ENCODE data around the gene HS1BP3. TPM values are rescaled to one million over a fixed set of nuclear protein-coding genes. Genes with fewer than 3 reads are reported as not detected.
A peak's percentile ranks its signal among the peaks of the same experiment; 100 is the strongest.

HS1BP3 gene
- 12.5 TPM for polyA plus RNA-seq (2013)

GRCh38 chr2:20650877-20651730 is at the start of gene HS1BP3:
Gene HS1BP3 (minus strand): TSS chr2:20651098. CDS start chr2:20651063, 35 bp downstream.
- Histone ChIP-seq H3K9me3 (ENCODE audit: control extremely low read depth in 1 of 5, control insufficient read depth in 4 of 5, insufficient read depth in 2 of 5, low read depth in 1 of 5, low read length in 4 of 5) (no peaks in the 10 kb centered on the region), H3K4me1 (ENCODE audit: control extremely low read depth in 1 of 4, control insufficient read depth in 4 of 4, insufficient read depth in 4 of 4, low read length in 3 of 4) (peaks cover 2 to 29% (median 19%) of the 10 kb centered on the region in 4 experiments), H3K27ac (ENCODE audit: insufficient read depth in 1 of 2, low read depth in 1 of 2, low read length in 2 of 2, poor library complexity in 1 of 2, severe bottlenecking in 2 of 2) (peak within 1 kb of the TSS; percentile 64 to 88), H3K4me3 (ENCODE audit: control insufficient read depth in 1 of 7, extremely low read depth in 1 of 7, insufficient read depth in 4 of 7, low read depth in 2 of 7, low read length in 6 of 7) (peak within 1 kb of the TSS; percentile 74 to 89 (median 81)), H3K36me3 (ENCODE audit: control insufficient read depth in 4 of 4, insufficient read depth in 4 of 4, low read length in 3 of 4) (peaks cover 0 to 7% (median 0%) of the 10 kb centered on the region in 4 experiments), H3K27me3 (replicated peaks in 2 of 5; ENCODE audit: control insufficient read depth in 4 of 5, insufficient read depth in 5 of 5, low read length in 4 of 5) (no peaks in the 10 kb centered on the region)
- CTCF ChIA-PET: interaction anchor here (0.6 to 4.4 kb wide), 20 partner anchors 10 to 333 kb away, joined by 3 to 48 read pairs (median 4); partner anchors contain the start of genes GDF7 and RHOB
- DNase-seq: peak; percentile 83 to 91 (median 91)
- under 1% methylated on average over 51 of the region's 72 CpGs for WGBS (ENCODE audit: insufficient coverage)
- POLR2A ChIA-PET: interaction anchor here (0.7 to 0.8 kb wide), 2 partner anchors 325 to 599 kb away, joined by 4 read pairs; no protein-coding TSS in a partner anchor

GRCh38 chr2:20698916-20699613 is 48.2 kb upstream of the HS1BP3 start:
- CTCF ChIA-PET: interaction anchor here (0.7 to 4.0 kb wide), 4 partner anchors 10 to 57 kb away, joined by 3 to 21 read pairs (median 3); no protein-coding TSS in a partner anchor
- POLR2A ChIA-PET: no interaction called here
- Histone ChIP-seq H3K4me3 (ENCODE audit: control insufficient read depth in 1 of 7, extremely low read depth in 1 of 7, insufficient read depth in 4 of 7, low read depth in 2 of 7, low read length in 6 of 7) (peak overlapping the region in 6 of 7 experiments; percentile 12 to 70 (median 32)), H3K4me1 (ENCODE audit: control extremely low read depth in 1 of 4, control insufficient read depth in 4 of 4, insufficient read depth in 4 of 4, low read length in 3 of 4) (peaks cover 13 to 28% (median 14%) of the 10 kb centered on the region in 4 experiments), H3K27ac (ENCODE audit: insufficient read depth in 1 of 2, low read depth in 1 of 2, low read length in 2 of 2, poor library complexity in 1 of 2, severe bottlenecking in 2 of 2) (peak overlapping the region; percentile 60 to 72), H3K27me3 (replicated peaks in 2 of 5; ENCODE audit: control insufficient read depth in 4 of 5, insufficient read depth in 5 of 5, low read length in 4 of 5) (no peaks in the 10 kb centered on the region), H3K9me3 (ENCODE audit: control extremely low read depth in 1 of 5, control insufficient read depth in 4 of 5, insufficient read depth in 2 of 5, low read depth in 1 of 5, low read length in 4 of 5) (no peaks in the 10 kb centered on the region), H3K36me3 (ENCODE audit: control insufficient read depth in 4 of 4, insufficient read depth in 4 of 4, low read length in 3 of 4) (peaks cover 0 to 23% (median 4%) of the 10 kb centered on the region in 4 experiments)
- no CpG with 5 or more reads among the region's 4 CpGs for WGBS (ENCODE audit: insufficient coverage)
- peak in 2 of 3 donors; percentile 35 to 52 for DNase-seq

GRCh38 chr2:20697322-20697934 is 46.5 kb upstream of the HS1BP3 start:
- Histone ChIP-seq H3K36me3 (ENCODE audit: control insufficient read depth in 4 of 4, insufficient read depth in 4 of 4, low read length in 3 of 4) (peaks cover 0 to 32% (median 5%) of the 10 kb centered on the region in 4 experiments), H3K27me3 (replicated peaks in 2 of 5; ENCODE audit: control insufficient read depth in 4 of 5, insufficient read depth in 5 of 5, low read length in 4 of 5) (no peaks in the 10 kb centered on the region), H3K9me3 (ENCODE audit: control extremely low read depth in 1 of 5, control insufficient read depth in 4 of 5, insufficient read depth in 2 of 5, low read depth in 1 of 5, low read length in 4 of 5) (no peaks in the 10 kb centered on the region), H3K4me1 (ENCODE audit: control extremely low read depth in 1 of 4, control insufficient read depth in 4 of 4, insufficient read depth in 4 of 4, low read length in 3 of 4) (peaks cover 13 to 37% (median 14%) of the 10 kb centered on the region in 4 experiments), H3K4me3 (ENCODE audit: control insufficient read depth in 1 of 7, extremely low read depth in 1 of 7, insufficient read depth in 4 of 7, low read depth in 2 of 7, low read length in 6 of 7) (no peak overlapping the region), H3K27ac (ENCODE audit: insufficient read depth in 1 of 2, low read depth in 1 of 2, low read length in 2 of 2, poor library complexity in 1 of 2, severe bottlenecking in 2 of 2) (no peak overlapping the region)
- CTCF ChIA-PET: interaction anchor here (0.6 to 4.0 kb wide), 4 partner anchors 8 to 55 kb away, joined by 3 to 21 read pairs (median 3); no protein-coding TSS in a partner anchor
- DNase-seq: no peak
- WGBS (ENCODE audit: insufficient coverage): no CpG with 5 or more reads among the region's 2 CpGs
- POLR2A ChIA-PET: no interaction called here

- Histone ChIP-seq H3K36me3 (ENCODE audit: control insufficient read depth in 4 of 4, insufficient read depth in 4 of 4, low read length in 3 of 4) (peaks cover 0 to 32% (median 5%) of the 10 kb centered on the region in 4 experiments), H3K27ac (ENCODE audit: insufficient read depth in 1 of 2, low read depth in 1 of 2, low read length in 2 of 2, poor library complexity in 1 of 2, severe bottlenecking in 2 of 2) (no peak overlapping the region), H3K9me3 (ENCODE audit: control extremely low read depth in 1 of 5, control insufficient read depth in 4 of 5, insufficient read depth in 2 of 5, low read depth in 1 of 5, low read length in 4 of 5) (no peaks in the 10 kb centered on the region), H3K4me1 (ENCODE audit: control extremely low read depth in 1 of 4, control insufficient read depth in 4 of 4, insufficient read depth in 4 of 4, low read length in 3 of 4) (peaks cover 13 to 35% (median 14%) of the 10 kb centered on the region in 4 experiments), H3K27me3 (replicated peaks in 2 of 5; ENCODE audit: control insufficient read depth in 4 of 5, insufficient read depth in 5 of 5, low read length in 4 of 5) (no peaks in the 10 kb centered on the region), H3K4me3 (ENCODE audit: control insufficient read depth in 1 of 7, extremely low read depth in 1 of 7, insufficient read depth in 4 of 7, low read depth in 2 of 7, low read length in 6 of 7) (no peak overlapping the region)
- ChIA-PET POLR2A (no interaction called here), CTCF (interaction anchor here (1.2 to 4.0 kb wide), 2 partner anchors 15 to 19 kb away, joined by 4 to 21 read pairs; no protein-coding TSS in a partner anchor)
- DNase-seq: no peak
- 88% methylated on average over 2 of the region's 2 CpGs for WGBS (ENCODE audit: insufficient coverage)
Observed at GRCh38 chr2:20696366-20696765, 45.5 kb upstream of the HS1BP3 start.

GRCh38 chr2:20693317-20693716 is 42.4 kb upstream of the HS1BP3 start:
- Histone ChIP-seq H3K4me3 (ENCODE audit: control insufficient read depth in 1 of 7, extremely low read depth in 1 of 7, insufficient read depth in 4 of 7, low read depth in 2 of 7, low read length in 6 of 7) (peak overlapping the region in 1 of 7 experiments; percentile 8), H3K36me3 (ENCODE audit: control insufficient read depth in 4 of 4, insufficient read depth in 4 of 4, low read length in 3 of 4) (peaks cover 0 to 44% (median 5%) of the 10 kb centered on the region in 4 experiments), H3K9me3 (ENCODE audit: control extremely low read depth in 1 of 5, control insufficient read depth in 4 of 5, insufficient read depth in 2 of 5, low read depth in 1 of 5, low read length in 4 of 5) (no peaks in the 10 kb centered on the region), H3K4me1 (ENCODE audit: control extremely low read depth in 1 of 4, control insufficient read depth in 4 of 4, insufficient read depth in 4 of 4, low read length in 3 of 4) (peaks cover 0 to 28% (median 2%) of the 10 kb centered on the region in 4 experiments), H3K27ac (ENCODE audit: insufficient read depth in 1 of 2, low read depth in 1 of 2, low read length in 2 of 2, poor library complexity in 1 of 2, severe bottlenecking in 2 of 2) (peak overlapping the region in 1 of 2 experiments; percentile 4), H3K27me3 (replicated peaks in 2 of 5; ENCODE audit: control insufficient read depth in 4 of 5, insufficient read depth in 5 of 5, low read length in 4 of 5) (no peaks in the 10 kb centered on the region)
- POLR2A ChIA-PET: no interaction called here
- peak in 1 of 3 donors; percentile 46 for DNase-seq
- CTCF ChIA-PET: interaction anchor here (1.5 to 3.0 kb wide), 5 partner anchors 9 to 269 kb away, joined by 4 to 14 read pairs (median 4); no protein-coding TSS in a partner anchor
- 71% methylated on average over 1 of the region's 3 CpGs for WGBS (ENCODE audit: insufficient coverage)

- Histone ChIP-seq H3K27ac (ENCODE audit: insufficient read depth in 1 of 2, low read depth in 1 of 2, low read length in 2 of 2, poor library complexity in 1 of 2, severe bottlenecking in 2 of 2) (no peak overlapping the region), H3K36me3 (ENCODE audit: control insufficient read depth in 4 of 4, insufficient read depth in 4 of 4, low read length in 3 of 4) (peaks cover 0 to 48% (median 5%) of the 10 kb centered on the region in 4 experiments), H3K9me3 (ENCODE audit: control extremely low read depth in 1 of 5, control insufficient read depth in 4 of 5, insufficient read depth in 2 of 5, low read depth in 1 of 5, low read length in 4 of 5) (no peaks in the 10 kb centered on the region), H3K27me3 (replicated peaks in 2 of 5; ENCODE audit: control insufficient read depth in 4 of 5, insufficient read depth in 5 of 5, low read length in 4 of 5) (no peaks in the 10 kb centered on the region), H3K4me3 (ENCODE audit: control insufficient read depth in 1 of 7, extremely low read depth in 1 of 7, insufficient read depth in 4 of 7, low read depth in 2 of 7, low read length in 6 of 7) (no peak overlapping the region), H3K4me1 (ENCODE audit: control extremely low read depth in 1 of 4, control insufficient read depth in 4 of 4, insufficient read depth in 4 of 4, low read length in 3 of 4) (peaks cover 0 to 31% (median 2%) of the 10 kb centered on the region in 4 experiments)
- POLR2A ChIA-PET: no interaction called here
- WGBS (ENCODE audit: insufficient coverage): 80% methylated on average over 1 of the region's 2 CpGs
- DNase-seq: no peak
- CTCF ChIA-PET: interaction anchor here (0.9 to 3.0 kb wide), 5 partner anchors 15 to 270 kb away, joined by 3 to 14 read pairs (median 4); no protein-coding TSS in a partner anchor
Observed at GRCh38 chr2:20692081-20692480, 41.2 kb upstream of the HS1BP3 start.

Data from common myeloid progenitor, CD34-positive (primary cell).